Measurements from ENCODE around the gene PDLIM3. TPM values are rescaled to one million over a fixed set of nuclear protein-coding genes. Genes with fewer than 3 reads are reported as not detected.

Gene PDLIM3
- polyA plus RNA-seq, 1 of the 3 experiments (the other 2 are of a cell fraction): 0.08 TPM

GRCh38 chr4:185535612-185536410 is 504 bp upstream of the PDLIM3 start:
- no peaks in the 10 kb centered on the region for H4K20me1 ChIP-seq (ENCODE audit: insufficient read depth)
- H3K4me1 ChIP-seq (ENCODE audit: control insufficient read depth in 1 of 2, insufficient read depth in 2 of 2, low read depth in 1 of 2, low read length in 1 of 2): peaks cover 0 to 8% of the 10 kb centered on the region in 2 experiments; a peak in 1 of 4 replicates
- POLR2A ChIA-PET: no interaction called here
- CTCF ChIA-PET: interaction anchor here (0.9 to 2.0 kb wide), 8 partner anchors 16 to 486 kb away, joined by 3 to 6 read pairs (median 4); no protein-coding TSS in a partner anchor
- TF ChIP-seq CHD2 (IDR thresholded peaks at IDR 0.05; ENCODE audit: low read length, partially characterized antibody): no peak
- no peak for TF ChIP-seq RAD21 (IDR thresholded peaks at IDR 0.05; ENCODE audit: low read length)
- no peak for TF ChIP-seq GATA2 (CRISPR knock-in tag; IDR thresholded peaks at IDR 0.05)
- TF ChIP-seq PBX3 (IDR thresholded peaks at IDR 0.05): no peak
- no peak for TF ChIP-seq NRF1 (IDR thresholded peaks at IDR 0.05; ENCODE audit: low read depth, low read length)
- no peak for TF ChIP-seq SMC3 (IDR thresholded peaks at IDR 0.05; ENCODE audit: low read depth, low read length)
- no peaks in the 10 kb centered on the region for H3K79me2 ChIP-seq (ENCODE audit: insufficient read depth)
- no peak overlapping the region; a peak in 1 of 4 replicates for H3K27ac ChIP-seq (ENCODE audit: low read depth in 2 of 2, low read length in 1 of 2)
- H3K4me2 ChIP-seq: peak overlapping the region; percentile 87
- no peaks in the 10 kb centered on the region for H3K36me3 ChIP-seq (replicated peaks in 1 of 2; ENCODE audit: control insufficient read depth in 1 of 2, insufficient read depth in 2 of 2, low read length in 1 of 2)
- 26% methylated on average over 15 of the region's 32 CpGs for WGBS (ENCODE audit: low lambda C conversion rate)
- H3K27me3 ChIP-seq (ENCODE audit: insufficient read depth): peaks cover 37% of the 10 kb centered on the region; the same call in 1 of the 2 replicates
- DNase-seq: peak; percentile 15
- no peak overlapping the region for H3K9ac ChIP-seq
- no peaks in the 10 kb centered on the region for H3K9me2 ChIP-seq
- H3K4me3 ChIP-seq (ENCODE audit: low read depth in 2 of 2, low read length in 1 of 2): peak overlapping the region; percentile 57 to 61
- no peaks in the 10 kb centered on the region for H3K9me3 ChIP-seq
- peak overlapping the region; percentile 91; the same call in 1 of the 2 replicates for H2AFZ ChIP-seq (ENCODE audit: low read depth)
- no peaks in the 10 kb centered on the region for H3F3A ChIP-seq (replicated peaks; ENCODE audit: insufficient read depth)

- peak overlapping the region; percentile 91; the same call in 1 of the 2 replicates for H2AFZ ChIP-seq (ENCODE audit: low read depth)
- H3K4me2 ChIP-seq: peak overlapping the region; percentile 87
- ChIA-PET POLR2A (interaction anchor here (0.6 kb wide), 1 partner anchor 281 kb away, joined by 3 read pairs; no protein-coding TSS in a partner anchor), CTCF (interaction anchor here (1.3 to 2.0 kb wide), 3 partner anchors 18 to 487 kb away, joined by 3 to 6 read pairs (median 5); no protein-coding TSS in a partner anchor)
- peak overlapping the region; percentile 57 to 61 for H3K4me3 ChIP-seq (ENCODE audit: low read depth in 2 of 2, low read length in 1 of 2)
- peaks cover 28% of the 10 kb centered on the region; the same call in 1 of the 2 replicates for H3K27me3 ChIP-seq (ENCODE audit: insufficient read depth)
- H3K79me2 ChIP-seq (ENCODE audit: insufficient read depth): no peaks in the 10 kb centered on the region
- no peaks in the 10 kb centered on the region for H4K20me1 ChIP-seq (ENCODE audit: insufficient read depth)
- no peaks in the 10 kb centered on the region for H3F3A ChIP-seq (replicated peaks; ENCODE audit: insufficient read depth)
- TF ChIP-seq ZBTB33 (IDR thresholded peaks at IDR 0.05; ENCODE audit: borderline replicate concordance, low read depth) (no peak), NRF1 (IDR thresholded peaks at IDR 0.05; ENCODE audit: low read depth, low read length) (no peak), EP300 (IDR thresholded peaks at IDR 0.05; ENCODE audit: borderline replicate concordance in 1 of 2, low read depth in 1 of 2, low read length in 1 of 2) (no peak), GABPA (IDR thresholded peaks at IDR 0.05; ENCODE audit: low read depth) (no peak), PBX3 (IDR thresholded peaks at IDR 0.05) (no peak), GATA2 (CRISPR knock-in tag; IDR thresholded peaks at IDR 0.05) (no peak), EZH2phosphoT487 (IDR thresholded peaks at IDR 0.05; ENCODE audit: borderline replicate concordance, low read depth) (no peak; the same call in 1 of the 2 replicates), SMC3 (IDR thresholded peaks at IDR 0.05; ENCODE audit: low read depth, low read length) (no peak), MXI1 (IDR thresholded peaks at IDR 0.05; ENCODE audit: low read depth, low read length) (no peak), MAX (IDR thresholded peaks at IDR 0.05; ENCODE audit: low read depth) (no peak), IRF3 (IDR thresholded peaks at IDR 0.05; ENCODE audit: low read depth, low read length) (no peak), TEAD4 (IDR thresholded peaks at IDR 0.05; ENCODE audit: borderline replicate concordance, insufficient read depth) (no peak)
- no peaks in the 10 kb centered on the region for H3K9me3 ChIP-seq
- H3K36me3 ChIP-seq (replicated peaks in 1 of 2; ENCODE audit: control insufficient read depth in 1 of 2, insufficient read depth in 2 of 2, low read length in 1 of 2): no peaks in the 10 kb centered on the region
- no peak overlapping the region for H3K9ac ChIP-seq
- no peaks in the 10 kb centered on the region for H3K9me2 ChIP-seq
- WGBS (ENCODE audit: low lambda C conversion rate): 25% methylated on average over 3 of the region's 10 CpGs
- DNase-seq: no peak
- H3K4me1 ChIP-seq (ENCODE audit: control insufficient read depth in 1 of 2, insufficient read depth in 2 of 2, low read depth in 1 of 2, low read length in 1 of 2): peaks cover 0 to 8% of the 10 kb centered on the region in 2 experiments; a peak in 1 of 4 replicates
- H3K27ac ChIP-seq (ENCODE audit: low read depth in 2 of 2, low read length in 1 of 2): no peak overlapping the region
These were observed 819 bp downstream of the PDLIM3 start for GRCh38 chr4:185534511-185534865.
